HCT116 (cell line): ENCODE data around the gene DHRS4.

ENCODE experiments used
- CEBPB ChIP-seq: IDR thresholded peaks from 2 replicates; pipeline ENCODE4 v1.6.1; 2012; ENCODE audit warnings: low read depth
- CTCF ChIP-seq, 3 experiments: fragments of 200-600 bp in 1 of 3; sonication (generic) in 1 of 3; IDR thresholded peaks in 2 of 3; conservative IDR thresholded peaks in 1 of 3; 2 replicates each; pipeline ENCODE4 v1.5.1; 2012 to 2017; ENCODE audit warnings: low read depth in 2 of 3, low read length in 2 of 3, antibody characterized with exemption in 1 of 3, borderline replicate concordance in 1 of 3, control low read depth in 1 of 3, mild to moderate bottlenecking in 1 of 3, mixed read lengths in 1 of 3, mixed run types in 1 of 3, moderate library complexity in 1 of 3; ENCODE audit not compliant: insufficient read depth in 1 of 3
- EGR1 ChIP-seq: IDR thresholded peaks from 2 replicates; pipeline ENCODE4 v1.6.1; 2012; ENCODE audit warnings: low read depth
- EZH2phosphoT487 ChIP-seq: fragments of 200-600 bp; IDR thresholded peaks from 2 replicates; pipeline ENCODE4 v1.6.1; 2018; ENCODE audit warnings: antibody characterized with exemption, borderline replicate concordance
- POLR2A ChIP-seq: IDR thresholded peaks from 2 replicates; pipeline ENCODE4 v1.7.0; 2011; ENCODE audit warnings: borderline replicate concordance; ENCODE audit not compliant: insufficient read depth, insufficient read length; ENCODE audit errors: extremely low read depth
- POLR2AphosphoS5 ChIP-seq: IDR thresholded peaks from 2 replicates; pipeline ENCODE4 v1.6.1; 2011; ENCODE audit warnings: mild to moderate bottlenecking, low read depth, low read length, moderate library complexity
- SRF ChIP-seq: IDR thresholded peaks from 2 replicates; pipeline ENCODE4 v1.6.1; 2012; ENCODE audit warnings: low read depth
- TCF7L2 ChIP-seq: IDR thresholded peaks from 2 replicates; pipeline ENCODE4 v1.7.0; 2011; ENCODE audit warnings: borderline replicate concordance, inconsistent platforms; ENCODE audit not compliant: insufficient read depth, insufficient read length; ENCODE audit errors: extremely low read depth

- TF ChIP-seq POLR2A, result no peak
- no peak for TF ChIP-seq POLR2AphosphoS5
- TF ChIP-seq CTCF (IDR thresholded peaks at IDR 0.05 in 2 of 3, conservative IDR thresholded peaks at IDR 0.05 in 1 of 3; ENCODE audit: borderline replicate concordance in 1 of 3, insufficient read depth in 1 of 3, low read depth in 2 of 3, low read length in 2 of 3), result no peak
- TF ChIP-seq EGR1, result no peak
- no peak for TF ChIP-seq CEBPB
- TF ChIP-seq SRF, result no peak
- TF ChIP-seq EZH2phosphoT487, result no peak
- no peak for TF ChIP-seq TCF7L2
Measured at GRCh38 chr14:23931721-23932289, 21.8 kb upstream of the DHRS4 start.
